UCSD-AML1 (cell line): Measurements from ENCODE around the gene DUSP9.

Experiments
- DNase-seq: peaks from one replicate; lab custom pipeline; 2025; ENCODE audit not compliant: unreplicated experiment; lab: John Stamatoyannopoulos, UW

The DUSP9 gene

DNA sequence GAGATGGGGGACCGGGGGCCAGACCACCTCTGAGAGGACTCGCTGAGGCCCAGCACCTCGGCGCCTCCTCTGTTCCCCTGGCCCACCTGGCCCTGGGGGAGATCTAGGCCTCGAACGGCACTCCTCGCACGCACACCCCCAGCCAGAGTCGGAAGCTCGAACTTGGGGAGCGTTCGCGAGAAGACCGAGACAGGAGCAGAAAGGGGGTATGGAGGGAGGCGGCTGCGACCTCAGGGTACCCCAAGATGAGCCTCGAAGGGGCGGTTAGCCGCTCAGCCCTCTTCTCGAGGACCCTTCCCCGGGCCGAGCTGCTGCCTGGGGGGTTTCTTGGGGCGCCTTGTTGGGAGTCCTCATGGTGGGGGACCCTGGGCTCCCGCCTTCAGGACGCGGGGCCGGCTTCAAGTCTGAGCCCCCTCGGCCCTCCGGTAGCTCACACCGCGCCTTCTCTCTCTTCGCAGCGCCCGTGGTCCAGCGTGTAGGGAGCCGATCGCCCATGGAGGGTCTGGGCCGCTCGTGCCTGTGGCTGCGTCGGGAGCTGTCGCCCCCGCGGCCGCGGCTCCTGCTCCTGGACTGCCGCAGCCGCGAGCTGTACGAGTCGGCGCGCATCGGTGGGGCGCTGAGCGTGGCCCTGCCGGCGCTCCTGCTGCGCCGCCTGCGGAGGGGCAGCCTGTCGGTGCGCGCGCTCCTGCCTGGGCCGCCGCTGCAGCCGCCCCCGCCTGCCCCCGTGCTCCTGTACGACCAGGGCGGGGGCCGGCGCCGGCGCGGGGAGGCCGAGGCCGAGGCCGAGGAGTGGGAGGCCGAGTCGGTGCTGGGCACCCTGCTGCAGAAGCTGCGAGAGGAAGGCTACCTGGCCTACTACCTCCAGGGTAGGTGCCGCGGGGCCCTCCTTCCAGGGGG lies 706 bp downstream of the DUSP9 start:
- no peak for DNase-seq

DNA sequence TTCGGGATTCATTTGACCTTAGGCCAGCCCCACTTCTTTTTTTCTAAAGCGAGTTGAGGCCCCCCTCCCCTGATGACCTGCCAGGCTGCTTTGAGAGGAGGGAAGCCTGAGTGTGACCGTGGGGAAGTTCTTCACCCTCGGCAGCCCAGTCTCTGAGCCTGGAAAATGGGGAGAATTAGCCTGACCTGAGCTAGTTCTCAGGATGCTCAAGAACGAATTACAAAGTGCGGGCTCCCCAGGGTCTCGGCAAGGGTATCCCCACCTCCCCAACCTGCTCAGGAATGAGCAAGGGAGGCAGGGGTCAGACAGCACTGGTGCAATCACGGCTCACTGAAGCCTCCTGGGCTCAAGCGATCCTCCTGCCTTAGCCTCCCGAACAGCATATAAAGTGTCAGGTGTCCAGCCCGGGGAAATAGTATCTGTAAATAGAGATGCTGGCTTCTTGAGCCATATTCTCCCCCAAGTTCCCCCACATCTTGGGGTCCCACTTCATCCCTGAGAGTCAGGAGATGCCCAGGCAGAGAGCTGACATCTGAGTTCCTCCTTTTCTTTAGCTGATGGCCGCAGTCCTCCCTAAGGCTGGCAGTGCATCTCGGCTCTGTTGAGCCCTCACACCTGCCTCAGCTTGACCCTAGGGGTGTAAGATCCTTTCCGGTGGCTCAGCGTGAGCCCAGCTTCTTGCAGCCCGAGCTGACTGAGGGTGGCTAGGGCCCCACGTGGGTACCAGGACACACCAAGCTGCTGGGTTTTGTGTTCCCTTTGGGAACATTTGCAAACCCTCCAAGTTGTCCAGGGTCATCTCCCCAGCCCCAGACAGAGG lies 1.6 kb downstream of the DUSP9 start:
- no peak for DNase-seq

GRCh38 chrX:153649178-153649914 lies 2.3 kb downstream of the DUSP9 start:
- peak; percentile 63 for DNase-seq

GRCh38 chrX:153649915-153650782 lies 3.1 kb downstream of the DUSP9 start:
- no peak for DNase-seq

DNA sequence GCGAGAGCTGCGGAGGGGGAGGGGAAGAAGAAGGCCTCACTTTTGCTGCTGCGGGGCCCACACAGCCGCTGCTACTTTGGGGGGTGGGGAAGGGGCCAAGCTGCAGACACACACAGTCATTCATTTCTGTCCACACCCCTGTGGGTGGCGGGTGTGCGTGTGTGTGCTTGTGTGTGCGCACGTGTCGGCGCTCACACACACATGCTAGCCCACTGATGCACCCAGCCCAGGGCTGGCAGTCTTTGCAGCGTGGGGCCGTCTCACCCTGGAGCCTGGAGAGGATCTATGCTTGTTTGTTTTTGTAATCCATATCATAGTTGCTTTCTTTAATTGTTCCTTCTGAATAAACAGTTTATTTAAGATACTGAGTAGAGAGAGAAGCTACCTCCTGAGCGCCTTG lies 4.0 kb downstream of the DUSP9 start:
- no peak for DNase-seq

DNA sequence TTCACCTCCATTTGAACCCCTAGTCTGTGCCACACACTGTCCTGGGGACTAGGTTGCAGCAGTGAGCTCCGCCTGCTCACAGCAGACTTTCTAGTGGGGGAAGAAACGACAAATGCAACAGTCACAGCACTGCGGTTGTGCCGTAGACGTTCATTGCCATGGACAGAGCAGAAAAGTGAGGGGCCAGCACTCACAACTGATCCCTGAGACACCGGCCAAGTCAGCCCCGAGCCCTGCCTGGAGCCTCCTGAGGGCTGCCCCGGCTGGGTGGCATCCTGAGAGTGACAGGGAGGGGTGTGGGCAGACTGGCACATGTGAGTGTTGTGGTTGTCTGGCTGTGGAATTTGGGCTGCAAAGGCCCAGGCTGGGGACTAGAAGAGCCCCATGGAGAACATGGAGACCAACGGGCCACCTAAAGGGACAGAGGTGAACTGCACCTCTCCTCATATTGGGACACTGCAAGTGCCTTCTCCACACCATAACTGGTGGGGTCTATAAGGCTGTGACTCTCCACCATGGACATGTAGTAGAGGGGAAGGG lies 4.6 kb downstream of the DUSP9 start:
- DNase-seq: peak; percentile 26

DNA sequence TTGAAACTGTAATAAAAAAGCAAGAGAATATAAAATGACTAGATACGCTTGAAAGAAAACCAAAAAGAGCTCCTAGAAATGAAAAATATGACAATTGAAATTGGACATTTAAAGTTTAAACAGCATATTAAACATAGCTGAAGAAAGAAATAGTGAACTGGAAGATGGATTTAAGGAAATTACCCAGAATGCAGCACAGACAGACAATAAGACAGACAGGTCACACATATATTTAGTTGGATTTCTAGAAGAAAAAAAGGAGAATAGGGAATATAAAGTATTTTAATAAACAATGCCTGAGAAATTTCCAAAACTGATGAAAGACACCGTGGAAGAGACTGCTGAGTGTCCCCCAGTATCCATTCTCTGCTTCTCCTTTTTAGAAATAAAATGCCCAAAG lies 6.6 kb downstream of the DUSP9 start:
- no peak for DNase-seq

- no peak for DNase-seq
Observed at GRCh38 chrX:153657161-153657560, 10.2 kb downstream of the DUSP9 start.

GRCh38 chrX:153659268-153659667 lies 12.3 kb downstream of the DUSP9 start:
- no peak for DNase-seq

GRCh38 chrX:153662266-153662665 lies 15.3 kb downstream of the DUSP9 start:
- DNase-seq: peak; percentile 38

DNA sequence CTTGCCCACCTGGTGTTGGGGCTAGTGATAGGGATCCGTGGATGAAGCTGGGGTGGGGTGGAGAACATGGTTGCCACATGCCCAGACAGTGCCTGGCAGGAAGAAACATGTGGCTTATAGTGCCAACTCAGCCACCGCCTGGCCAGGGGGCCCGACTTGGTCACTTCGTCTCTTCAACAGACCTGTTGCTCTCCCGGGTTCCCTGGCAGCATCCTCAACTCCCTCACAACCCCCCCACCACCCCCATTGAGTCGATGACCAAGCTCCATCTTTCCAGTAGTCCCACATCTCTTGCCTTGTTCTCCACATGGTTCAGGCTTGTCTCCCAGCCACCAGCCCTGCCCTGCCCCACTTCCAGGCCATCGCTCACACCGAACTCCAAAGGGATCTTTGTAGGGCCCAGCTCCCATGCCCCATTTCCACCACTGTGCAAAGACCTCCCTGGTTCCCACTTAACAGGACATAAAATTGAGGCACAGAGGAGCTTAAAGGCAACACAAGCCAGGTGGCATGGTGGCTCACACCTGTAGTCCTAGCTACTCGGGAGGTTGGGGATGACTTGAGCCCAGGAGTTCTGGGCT lies 18.8 kb downstream of the DUSP9 start:
- DNase-seq: no peak

- no peak for DNase-seq
Observed at GRCh38 chrX:153667281-153667955, 20.4 kb downstream of the DUSP9 start.

GRCh38 chrX:153667956-153668396 lies 21.0 kb downstream of the DUSP9 start:
- peak; percentile 84 for DNase-seq

- no peak for DNase-seq
Observed at GRCh38 chrX:153668423-153669173, 21.6 kb downstream of the DUSP9 start.

- peak; percentile 37 for DNase-seq
Observed at GRCh38 chrX:153669174-153669890, 22.3 kb downstream of the DUSP9 start.

DNA sequence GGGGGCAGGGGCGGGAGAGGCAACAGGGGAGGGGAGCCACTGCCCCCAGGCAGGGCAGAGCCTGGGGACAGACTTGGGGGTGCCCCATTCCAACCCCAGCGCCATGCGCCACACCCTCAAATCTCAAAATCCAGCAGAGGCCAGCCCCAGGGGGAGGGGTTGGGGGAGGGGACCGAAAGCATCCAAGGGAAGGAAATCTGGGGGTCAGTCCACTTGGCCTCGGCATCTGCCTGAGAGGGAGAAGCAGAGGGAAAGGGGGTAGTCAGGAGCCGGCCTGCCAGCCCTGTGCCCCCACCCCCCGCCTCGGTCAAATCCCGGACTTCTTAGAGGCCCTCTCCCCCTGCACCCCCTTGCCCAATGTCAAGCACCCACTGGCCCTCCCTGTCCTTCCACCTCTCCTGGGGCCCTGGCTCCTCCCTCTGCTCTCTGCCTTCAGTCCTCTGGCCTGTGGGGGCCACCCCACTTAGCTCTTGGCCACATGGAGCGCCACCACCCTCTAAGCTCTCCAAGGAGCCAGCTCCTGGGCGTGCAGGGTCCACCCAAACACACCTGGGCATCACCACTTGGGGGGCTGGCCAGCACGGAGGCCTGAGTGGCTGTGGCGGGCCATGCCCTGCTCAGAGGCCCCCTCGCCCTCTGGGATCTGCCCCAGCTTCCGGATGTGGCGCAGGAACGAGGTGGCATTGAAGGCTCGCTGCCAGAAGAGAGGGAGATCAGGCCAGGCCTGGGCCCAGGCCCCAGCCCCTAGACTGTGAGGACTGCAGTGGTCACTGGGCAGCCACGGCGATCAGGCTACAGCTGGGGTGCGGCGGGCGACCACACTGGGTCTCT lies 23.1 kb downstream of the DUSP9 start:
- no peak for DNase-seq
